RWPE2 (cell line): Measurements from ENCODE around the gene NUDCD3.

Experiments
- ATAC-seq: fragments of 200-7000 bp; cut with Tn5 transposase; 3 replicates; pipeline ENCODE4 v1.9.1; 2021; ENCODE audit warnings: low read depth
- DNase-seq: peaks from one replicate; pipeline ENCODE4 v3.0.0-alpha.2; 2020; ENCODE audit warnings: low spot score
- H3K27ac ChIP-seq: fragments of 450-650 bp; 2 replicates; pipeline ENCODE4 v1.5.1; 2017; ENCODE audit warnings: mild to moderate bottlenecking; ENCODE audit not compliant: poor library complexity, severe bottlenecking
- H3K27me3 ChIP-seq: fragments of 250-450 bp; sonication (Bioruptor Pico); 2 replicates; pipeline ENCODE4 v1.5.1; 2021; ENCODE audit warnings: mild to moderate bottlenecking, moderate library complexity; ENCODE audit not compliant: insufficient read depth, poor library complexity, severe bottlenecking
- H3K36me3 ChIP-seq: fragments of 250-450 bp; sonication (Bioruptor Pico); 2 replicates; pipeline ENCODE4 v1.5.1; 2020; ENCODE audit warnings: low read depth, mild to moderate bottlenecking, moderate library complexity
- H3K4me1 ChIP-seq: fragments of 250-450 bp; sonication (Bioruptor Pico); 2 replicates; pipeline ENCODE4 v1.5.1; 2021; ENCODE audit warnings: mild to moderate bottlenecking, moderate library complexity; ENCODE audit not compliant: insufficient read depth, poor library complexity, severe bottlenecking
- H3K4me3 ChIP-seq: fragments of 250-450 bp; sonication (Bioruptor Pico); 2 replicates; pipeline ENCODE4 v1.5.1; 2021; ENCODE audit warnings: mild to moderate bottlenecking, moderate library complexity; ENCODE audit not compliant: severe bottlenecking
- H3K9me3 ChIP-seq: fragments of 250-450 bp; sonication (Bioruptor Pico); 2 replicates; pipeline ENCODE4 v1.5.1; 2021; ENCODE audit warnings: mild to moderate bottlenecking, moderate library complexity; ENCODE audit not compliant: severe bottlenecking
- CTCF ChIP-seq: fragments of 450-650 bp; IDR thresholded peaks from one replicate; pipeline ENCODE4 v1.5.1; 2017; ENCODE audit warnings: mild to moderate bottlenecking, moderate library complexity; ENCODE audit not compliant: poor library complexity, severe bottlenecking

Gene NUDCD3

GRCh38 chr7:44522315-44522714 is 31.9 kb upstream of the NUDCD3 start:
- H3K27me3 ChIP-seq, result no peaks in the 10 kb centered on the region
- no peak overlapping the region for H3K4me3 ChIP-seq
- no peak for ATAC-seq

GRCh38 chr7:44521347-44522095 is 31.1 kb upstream of the NUDCD3 start:
- ATAC-seq (no peak), DNase-seq (no peak)
- no peak for TF ChIP-seq CTCF
- H3K27me3 ChIP-seq, result no peaks in the 10 kb centered on the region
- H3K4me1 ChIP-seq, result no peaks in the 10 kb centered on the region
- H3K4me3 ChIP-seq, result no peak overlapping the region
- H3K9me3 ChIP-seq, result no peaks in the 10 kb centered on the region
- H3K36me3 ChIP-seq, result no peaks in the 10 kb centered on the region
- no peak overlapping the region for H3K27ac ChIP-seq

More at GRCh38 chr7:44522315-44522714, 31.9 kb upstream of the NUDCD3 start:
- TF ChIP-seq CTCF, result no peak
- H3K36me3 ChIP-seq, result no peaks in the 10 kb centered on the region
- no peaks in the 10 kb centered on the region for H3K9me3 ChIP-seq
- H3K27ac ChIP-seq, result no peak overlapping the region
- no peak for DNase-seq
- no peaks in the 10 kb centered on the region for H3K4me1 ChIP-seq

DNA sequence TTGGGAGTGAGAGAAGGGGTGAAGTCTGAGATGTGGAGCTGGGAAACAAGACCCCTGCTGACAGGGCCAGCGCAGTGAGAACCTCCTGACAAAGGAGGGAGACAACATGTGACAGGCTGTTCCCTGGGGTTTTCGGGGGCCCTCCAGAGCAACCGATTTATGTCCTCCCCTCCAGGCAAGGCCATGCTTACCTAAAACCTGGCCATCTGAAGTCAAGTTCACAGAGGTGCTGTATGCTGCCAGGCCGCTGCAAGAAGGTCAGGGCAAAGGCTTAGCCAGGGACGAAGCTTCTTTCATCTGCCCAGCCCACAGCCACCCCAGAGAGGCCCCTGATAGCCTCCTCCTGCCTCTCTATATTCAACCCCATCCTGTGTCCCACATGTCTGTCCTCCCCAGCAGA is 30.1 kb upstream of the NUDCD3 start:
- H3K27me3 ChIP-seq, result no peaks in the 10 kb centered on the region
- H3K4me3 ChIP-seq, result no peak overlapping the region
- no peak for TF ChIP-seq CTCF
- no peak overlapping the region for H3K27ac ChIP-seq
- H3K36me3 ChIP-seq, result no peaks in the 10 kb centered on the region
- no peak for ATAC-seq
- no peak for DNase-seq
- H3K4me1 ChIP-seq, result no peaks in the 10 kb centered on the region
- no peaks in the 10 kb centered on the region for H3K9me3 ChIP-seq

GRCh38 chr7:44519546-44519945 is 29.1 kb upstream of the NUDCD3 start:
- Histone ChIP-seq H3K27me3 (no peaks in the 10 kb centered on the region), H3K4me1 (no peaks in the 10 kb centered on the region), H3K4me3 (no peak overlapping the region), H3K27ac (no peak overlapping the region), H3K9me3 (no peaks in the 10 kb centered on the region), H3K36me3 (no peaks in the 10 kb centered on the region)
- DNase-seq (no peak), ATAC-seq (no peak)
- TF ChIP-seq CTCF, result no peak

DNA sequence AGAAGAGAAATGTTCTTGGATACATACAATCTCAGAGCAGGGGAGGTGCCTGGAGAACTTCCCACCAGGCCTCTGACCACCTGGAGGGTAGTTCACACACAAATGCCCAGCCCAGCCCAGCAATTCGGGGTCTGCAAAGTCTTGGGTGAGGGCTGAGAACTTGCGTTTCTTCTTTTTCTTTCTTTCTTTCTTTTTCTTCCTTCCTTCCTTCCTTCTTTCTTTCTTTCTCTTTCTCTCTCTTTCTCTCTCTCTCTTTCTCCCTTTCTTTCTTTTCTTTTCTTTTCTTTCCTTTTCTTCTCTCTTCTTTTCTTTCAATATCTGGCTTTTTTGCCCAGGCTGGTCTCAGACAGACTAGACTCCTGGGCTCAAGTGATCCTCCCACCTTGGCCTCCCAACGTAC is 28.3 kb upstream of the NUDCD3 start:
- Histone ChIP-seq H3K9me3 (no peaks in the 10 kb centered on the region), H3K4me1 (no peaks in the 10 kb centered on the region), H3K4me3 (no peak overlapping the region), H3K27me3 (no peaks in the 10 kb centered on the region), H3K27ac (no peak overlapping the region), H3K36me3 (no peaks in the 10 kb centered on the region)
- ATAC-seq, result no peak
- DNase-seq, result no peak
- TF ChIP-seq CTCF, result no peak
